ENCODE data around the gene APCDD1L.

APCDD1L gene

DNA sequence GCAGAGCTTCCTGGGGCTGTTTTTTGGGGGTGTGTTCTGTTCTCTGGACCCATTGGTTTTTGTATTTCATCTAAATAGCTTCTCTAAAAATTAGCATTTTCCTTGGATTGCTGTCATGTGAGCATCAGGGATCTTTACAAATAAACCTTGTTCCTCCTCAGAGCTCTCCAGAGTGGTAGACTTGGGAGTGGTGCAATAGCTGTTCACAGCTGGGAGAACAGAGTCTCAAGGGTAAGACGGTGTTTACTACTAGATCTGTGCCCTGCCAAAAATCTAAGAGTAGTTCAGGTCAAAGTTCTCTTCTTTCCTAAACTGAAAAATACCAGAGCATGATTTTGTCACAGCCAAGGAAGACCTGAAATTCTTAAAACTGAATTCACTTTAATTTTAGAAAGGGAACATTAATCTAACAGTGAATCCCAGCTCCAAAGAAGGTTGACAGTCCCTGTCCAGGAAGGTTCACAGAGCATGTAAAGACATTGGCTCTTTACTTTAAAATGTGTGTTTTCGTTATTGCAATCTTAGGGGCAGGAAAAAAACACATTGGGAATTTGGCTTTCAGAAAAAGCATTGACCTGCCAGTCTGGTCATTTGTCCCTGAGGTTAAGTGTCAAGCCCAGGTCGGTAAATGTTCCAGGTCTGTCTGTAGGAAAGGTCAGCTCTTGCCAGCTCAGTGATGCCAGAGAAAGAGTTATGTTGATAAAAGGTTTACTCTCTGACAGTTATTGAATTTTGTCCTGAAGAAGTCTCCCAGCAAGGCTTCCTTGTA is 82.8 kb downstream of the APCDD1L start:
- H3K27me3 ChIP-seq (ENCODE audit: insufficient read depth, poor library complexity, severe bottlenecking) = no peaks in the 10 kb centered on the region
- no peak for TF ChIP-seq CTCF (IDR thresholded peaks at IDR 0.05; ENCODE audit: insufficient read depth, low read length)
- no peak for TF ChIP-seq SPI1 (IDR thresholded peaks at IDR 0.05; ENCODE audit: borderline replicate concordance, low read depth)
- TF ChIP-seq POLR2AphosphoS5 (IDR thresholded peaks at IDR 0.05; ENCODE audit: low read depth) = no peak
- TF ChIP-seq, protein P1, sequence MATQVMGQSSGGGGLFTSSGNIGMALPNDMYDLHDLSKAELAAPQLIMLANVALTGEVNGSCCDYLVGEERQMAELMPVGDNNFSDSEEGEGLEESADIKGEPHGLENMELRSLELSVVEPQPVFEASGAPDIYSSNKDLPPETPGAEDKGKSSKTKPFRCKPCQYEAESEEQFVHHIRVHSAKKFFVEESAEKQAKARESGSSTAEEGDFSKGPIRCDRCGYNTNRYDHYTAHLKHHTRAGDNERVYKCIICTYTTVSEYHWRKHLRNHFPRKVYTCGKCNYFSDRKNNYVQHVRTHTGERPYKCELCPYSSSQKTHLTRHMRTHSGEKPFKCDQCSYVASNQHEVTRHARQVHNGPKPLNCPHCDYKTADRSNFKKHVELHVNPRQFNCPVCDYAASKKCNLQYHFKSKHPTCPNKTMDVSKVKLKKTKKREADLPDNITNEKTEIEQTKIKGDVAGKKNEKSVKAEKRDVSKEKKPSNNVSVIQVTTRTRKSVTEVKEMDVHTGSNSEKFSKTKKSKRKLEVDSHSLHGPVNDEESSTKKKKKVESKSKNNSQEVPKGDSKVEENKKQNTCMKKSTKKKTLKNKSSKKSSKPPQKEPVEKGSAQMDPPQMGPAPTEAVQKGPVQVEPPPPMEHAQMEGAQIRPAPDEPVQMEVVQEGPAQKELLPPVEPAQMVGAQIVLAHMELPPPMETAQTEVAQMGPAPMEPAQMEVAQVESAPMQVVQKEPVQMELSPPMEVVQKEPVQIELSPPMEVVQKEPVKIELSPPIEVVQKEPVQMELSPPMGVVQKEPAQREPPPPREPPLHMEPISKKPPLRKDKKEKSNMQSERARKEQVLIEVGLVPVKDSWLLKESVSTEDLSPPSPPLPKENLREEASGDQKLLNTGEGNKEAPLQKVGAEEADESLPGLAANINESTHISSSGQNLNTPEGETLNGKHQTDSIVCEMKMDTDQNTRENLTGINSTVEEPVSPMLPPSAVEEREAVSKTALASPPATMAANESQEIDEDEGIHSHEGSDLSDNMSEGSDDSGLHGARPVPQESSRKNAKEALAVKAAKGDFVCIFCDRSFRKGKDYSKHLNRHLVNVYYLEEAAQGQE (IDR thresholded peaks at IDR 0.05; ENCODE audit: insufficient replicate concordance, low read depth) = no peak
- no peak for TF ChIP-seq GABPA (IDR thresholded peaks at IDR 0.05; ENCODE audit: low read depth)
- DNase-seq (ENCODE audit: low read depth in 1 of 2, low spot score in 1 of 2) = peak in 1 of 2 experiments; percentile 13
- no peak overlapping the region for H3K27ac ChIP-seq (replicated peaks)
- H3K4me3 ChIP-seq (replicated peaks; ENCODE audit: insufficient read depth, low read length) = no peak overlapping the region

GRCh38 chr20:58431134-58431533 is 84.1 kb downstream of the APCDD1L start:
- no peak overlapping the region for H3K4me3 ChIP-seq (replicated peaks; ENCODE audit: insufficient read depth, low read length)
- H3K27ac ChIP-seq (replicated peaks) = no peak overlapping the region
- no peak for TF ChIP-seq POLR2AphosphoS5 (IDR thresholded peaks at IDR 0.05; ENCODE audit: low read depth)
- TF ChIP-seq CTCF (IDR thresholded peaks at IDR 0.05; ENCODE audit: insufficient read depth, low read length) = no peak
- no peak for TF ChIP-seq GABPA (IDR thresholded peaks at IDR 0.05; ENCODE audit: low read depth)
- TF ChIP-seq, protein P1 (IDR thresholded peaks at IDR 0.05; ENCODE audit: insufficient replicate concordance, low read depth) = no peak
- TF ChIP-seq SPI1 (IDR thresholded peaks at IDR 0.05; ENCODE audit: borderline replicate concordance, low read depth) = no peak
- DNase-seq (ENCODE audit: low read depth in 1 of 2, low spot score in 1 of 2) = no peak
- H3K27me3 ChIP-seq (ENCODE audit: insufficient read depth, poor library complexity, severe bottlenecking) = no peaks in the 10 kb centered on the region

GRCh38 chr20:58429303-58429702 is 85.9 kb downstream of the APCDD1L start:
- Histone ChIP-seq H3K4me3 (replicated peaks; ENCODE audit: insufficient read depth, low read length) (no peak overlapping the region), H3K27me3 (ENCODE audit: insufficient read depth, poor library complexity, severe bottlenecking) (no peaks in the 10 kb centered on the region), H3K27ac (replicated peaks) (no peak overlapping the region)
- no peak for DNase-seq (ENCODE audit: low read depth in 1 of 2, low spot score in 1 of 2)
- TF ChIP-seq POLR2AphosphoS5 (IDR thresholded peaks at IDR 0.05; ENCODE audit: low read depth) (no peak), CTCF (IDR thresholded peaks at IDR 0.05; ENCODE audit: insufficient read depth, low read length) (no peak), SPI1 (IDR thresholded peaks at IDR 0.05; ENCODE audit: borderline replicate concordance, low read depth) (no peak), GABPA (IDR thresholded peaks at IDR 0.05; ENCODE audit: low read depth) (no peak)
- TF ChIP-seq, protein P1 (IDR thresholded peaks at IDR 0.05; ENCODE audit: insufficient replicate concordance, low read depth) = no peak

Data from HL-60 (cell line).